HG02678 (cell line): Measurements from ENCODE around the gene DTD1.
A peak's percentile ranks its signal among the peaks of the same experiment; 100 is the strongest.
"Not testable (repeated sequence)": the region's sequence is repeated elsewhere in the genome, so short reads cannot be mapped to it uniquely, and the experiment has no call there.

Experiments
- ATAC-seq: cut with Tn5 transposase; IDR thresholded peaks from one replicate; pipeline ENCODE4 v1.9.1; 2021; ENCODE audit warnings: mild to moderate bottlenecking, moderate library complexity; ENCODE audit not compliant: unreplicated experiment

DTD1 gene

GRCh38 chr20:18738055-18738454 lies 150.2 kb downstream of the DTD1 start:
- no peak for ATAC-seq

GRCh38 chr20:18738888-18739287 lies 151.0 kb downstream of the DTD1 start:
- ATAC-seq, result no peak

GRCh38 chr20:18739751-18740166 lies 151.9 kb downstream of the DTD1 start:
- ATAC-seq, result no peak

- no peak for ATAC-seq
These were observed 152.9 kb downstream of the DTD1 start for GRCh38 chr20:18740726-18741125.

GRCh38 chr20:18742841-18743240 lies 155.0 kb downstream of the DTD1 start:
- ATAC-seq, result no peak

- no peak for ATAC-seq
These were observed 156.0 kb downstream of the DTD1 start for GRCh38 chr20:18743665-18744440.

GRCh38 chr20:18747090-18747489 lies 159.2 kb downstream of the DTD1 start:
- no peak for ATAC-seq

GRCh38 chr20:18748987-18749386 lies 161.1 kb downstream of the DTD1 start:
- no peak for ATAC-seq

GRCh38 chr20:18749528-18749927 lies 161.7 kb downstream of the DTD1 start:
- ATAC-seq, result no peak

- ATAC-seq, result no peak
These were observed 162.9 kb downstream of the DTD1 start for GRCh38 chr20:18750735-18751134.

GRCh38 chr20:18754030-18754652 lies 166.3 kb downstream of the DTD1 start:
- peak; percentile 99 for ATAC-seq

- no peak for ATAC-seq
These were observed 166.8 kb downstream of the DTD1 start for GRCh38 chr20:18754653-18755045.

- not testable (repeated sequence) for ATAC-seq
These were observed 173.0 kb downstream of the DTD1 start for GRCh38 chr20:18760852-18761251.

GRCh38 chr20:18767676-18768075 lies 179.8 kb downstream of the DTD1 start:
- no peak for ATAC-seq

GRCh38 chr20:18773566-18773965 lies 185.7 kb downstream of the DTD1 start:
- ATAC-seq, result no peak

- ATAC-seq, result no peak
These were observed 186.4 kb downstream of the DTD1 start for GRCh38 chr20:18774207-18774606.

GRCh38 chr20:18775633-18776032 lies 187.8 kb downstream of the DTD1 start:
- ATAC-seq, result no peak

- no peak for ATAC-seq
These were observed 191.0 kb downstream of the DTD1 start for GRCh38 chr20:18778690-18779392.

- ATAC-seq, result no peak
These were observed 192.7 kb downstream of the DTD1 start for GRCh38 chr20:18780385-18781130.

- ATAC-seq, result no peak
These were observed 193.7 kb downstream of the DTD1 start for GRCh38 chr20:18781509-18781908.

- ATAC-seq, result no peak
These were observed 195.6 kb downstream of the DTD1 start for GRCh38 chr20:18783385-18783959.
